GM18507 (cell line): ENCODE measurements around the gene SMC1B.
"Not testable (repeated sequence)": the region's sequence is repeated elsewhere in the genome, so short reads cannot be mapped to it uniquely, and the experiment has no call there.

ENCODE experiments used
- DNase-seq: peaks from one replicate; pipeline ENCODE4 v3.0.0; 2011; ENCODE audit warnings: low read depth; ENCODE audit not compliant: insufficient read length; ENCODE audit errors: extremely low spot score
- FAIRE-seq: peaks from 2 replicates; lab custom pipeline; 2011; peaks lifted over from hg19 to GRCh38; lab: Jason Lieb, UNC

The SMC1B gene

GRCh38 chr22:45445031-45445710, 31.8 kb upstream of the SMC1B start:
- FAIRE-seq (no peak), DNase-seq (no peak)

DNA sequence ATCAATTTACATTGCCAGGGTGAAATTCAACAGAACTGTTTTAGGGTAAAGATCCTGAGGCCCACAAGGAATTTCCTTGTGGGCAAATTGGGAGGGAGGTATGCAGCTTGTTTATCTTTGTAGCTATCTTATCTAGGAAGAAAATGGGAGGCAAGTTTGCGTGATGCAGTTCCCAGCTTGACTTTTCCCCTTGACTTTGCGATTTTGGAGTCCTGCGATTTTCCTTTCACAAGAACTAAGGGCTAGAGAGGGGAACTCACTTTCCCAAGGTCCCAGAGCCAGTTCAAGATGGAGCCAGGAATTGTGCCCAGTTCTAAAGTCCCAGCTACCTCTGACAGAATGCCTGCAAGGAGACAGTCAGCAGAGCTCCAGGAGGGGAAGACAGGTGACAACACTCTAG, 30.8 kb upstream of the SMC1B start:
- FAIRE-seq (no peak), DNase-seq (no peak)

DNA sequence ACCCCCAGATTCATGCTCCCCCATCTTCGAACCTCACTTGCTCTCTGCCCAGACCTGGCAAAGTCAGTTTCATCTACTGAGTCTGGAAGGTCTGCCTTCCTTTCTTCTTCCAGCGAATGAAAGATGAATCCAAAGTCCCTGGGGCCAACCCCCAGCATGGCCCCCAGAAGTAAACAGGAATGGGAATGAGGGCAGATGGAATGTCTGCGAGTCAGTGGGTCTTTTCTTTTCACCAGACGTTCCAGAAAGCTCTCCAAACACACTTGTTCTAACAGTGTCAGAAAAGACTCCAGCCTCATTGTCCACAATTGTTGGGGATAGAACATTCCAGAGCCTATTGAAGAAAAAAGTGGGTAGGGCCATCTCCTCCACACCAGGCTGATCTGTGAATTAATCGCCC, 28.7 kb upstream of the SMC1B start:
- no peak for FAIRE-seq

DNA sequence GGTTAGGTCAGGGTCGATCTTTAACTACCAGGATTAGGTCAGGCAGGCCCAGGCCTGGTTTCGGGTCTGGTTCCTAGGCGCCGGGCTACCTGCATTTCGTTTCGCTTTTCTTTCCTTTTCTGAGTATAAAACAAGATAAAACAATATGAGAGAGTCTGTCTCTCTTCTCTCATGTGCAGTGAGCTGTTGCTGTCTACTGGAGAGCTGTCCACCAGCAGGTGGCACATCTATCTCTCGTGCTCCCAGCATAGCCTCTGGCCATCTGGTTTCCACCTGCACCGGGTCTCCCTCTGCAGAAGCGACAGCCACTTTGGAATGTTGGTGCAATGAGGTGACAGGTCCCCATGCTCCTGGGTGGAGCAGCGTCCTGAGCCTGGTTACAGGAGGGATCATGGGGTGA, 27.7 kb upstream of the SMC1B start:
- FAIRE-seq = no peak

More for the DNA sequence above, 28.7 kb upstream of the SMC1B start:
- no peak for DNase-seq

GRCh38 chr22:45440688-45441087, 27.3 kb upstream of the SMC1B start:
- FAIRE-seq, DNase-seq: not testable (repeated sequence)

More for the DNA sequence above, 27.7 kb upstream of the SMC1B start:
- DNase-seq = no peak

DNA sequence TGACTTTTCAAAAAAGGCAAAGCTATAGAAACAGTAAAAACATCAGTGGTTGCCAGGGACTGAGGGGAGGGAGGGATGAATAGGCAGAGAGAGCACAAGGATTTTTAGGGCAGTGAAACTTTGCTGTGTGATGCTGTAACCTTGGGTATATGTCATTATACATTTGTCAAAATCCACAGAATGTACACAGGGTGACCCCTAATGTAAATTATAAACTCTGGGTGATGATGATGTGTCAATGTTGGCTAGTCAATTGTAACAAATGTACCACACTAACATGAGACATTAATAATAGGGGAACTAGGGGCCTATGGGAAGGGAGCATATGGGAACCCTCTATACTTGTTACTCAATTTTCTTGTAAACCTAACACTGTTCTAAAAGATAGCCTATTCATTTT, 24.9 kb upstream of the SMC1B start:
- FAIRE-seq = no peak
- DNase-seq = no peak

- not testable (repeated sequence) for FAIRE-seq, DNase-seq
These were observed 23.6 kb upstream of the SMC1B start for GRCh38 chr22:45436871-45437517.

DNA sequence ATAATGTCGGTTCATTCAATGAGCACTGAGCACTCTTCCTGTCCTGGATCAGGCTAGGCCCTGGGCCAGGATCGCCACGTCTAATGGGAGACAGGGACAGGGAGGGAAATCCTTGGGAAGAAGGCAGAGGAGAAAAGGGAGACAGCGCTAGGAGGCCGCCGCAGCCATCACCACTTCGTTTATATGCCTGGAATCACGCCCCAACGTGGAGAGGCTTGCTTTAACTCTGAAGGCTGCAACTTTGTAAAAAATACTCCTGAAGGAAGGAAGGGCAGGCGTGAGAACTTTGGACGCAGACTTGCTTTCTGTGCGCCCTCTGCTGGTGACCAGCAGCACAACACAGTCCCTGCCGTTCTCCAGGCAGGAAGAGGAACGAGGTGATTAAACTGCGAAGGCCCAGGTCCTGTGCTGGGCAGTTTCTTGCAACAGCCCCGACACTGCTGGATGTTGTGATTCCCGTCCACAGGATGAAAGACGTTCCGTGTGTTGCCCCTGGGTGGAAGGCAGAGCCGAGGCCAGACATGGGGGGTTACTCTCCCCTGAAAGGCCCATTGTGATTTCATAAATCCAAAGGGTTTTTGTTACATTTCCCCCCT, 22.2 kb upstream of the SMC1B start:
- DNase-seq (peak; percentile 44), FAIRE-seq (peak; percentile 96)

GRCh38 chr22:45434981-45435380, 21.6 kb upstream of the SMC1B start:
- no peak for FAIRE-seq

GRCh38 chr22:45430871-45431270, 17.5 kb upstream of the SMC1B start:
- no peak for DNase-seq
- FAIRE-seq = no peak

More at GRCh38 chr22:45434981-45435380, 21.6 kb upstream of the SMC1B start:
- no peak for DNase-seq

DNA sequence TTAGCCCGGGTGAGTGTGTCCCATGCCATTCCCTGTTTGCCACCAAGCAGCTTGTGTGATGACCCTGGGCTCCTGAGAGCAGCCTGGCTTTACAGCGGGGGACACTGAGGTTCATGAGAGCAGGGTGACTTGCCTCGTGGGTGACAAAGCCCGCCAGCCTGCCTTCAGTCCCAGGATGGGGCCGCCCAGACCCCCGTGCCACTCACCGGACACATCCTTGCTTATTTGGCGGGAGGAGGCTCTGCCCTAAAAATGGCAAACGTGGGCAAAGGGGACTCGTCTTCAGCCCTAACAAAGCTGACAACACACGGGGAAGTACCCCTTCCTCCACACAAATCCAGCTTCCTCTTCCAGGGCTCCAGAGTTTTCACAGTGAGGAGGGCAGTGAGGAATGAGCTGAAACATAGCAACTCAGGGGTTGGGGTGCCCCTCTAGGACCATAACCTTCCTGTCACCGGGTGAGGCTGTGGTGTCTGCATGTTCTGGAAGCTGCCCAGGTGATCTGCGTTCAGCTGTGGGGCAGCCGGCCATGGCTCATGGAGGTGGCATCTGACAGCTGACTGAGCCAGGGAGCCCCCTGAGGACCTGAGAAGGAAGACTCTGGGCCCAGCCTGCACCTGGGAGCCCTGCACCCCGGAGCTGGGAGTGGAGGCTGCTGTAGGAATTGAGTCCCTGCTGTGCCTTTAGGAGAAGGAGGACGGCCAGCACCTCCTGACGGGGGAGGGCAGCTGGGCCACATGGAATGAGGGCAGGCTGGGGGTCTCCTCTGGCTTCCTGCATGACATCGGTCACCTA, 16.8 kb upstream of the SMC1B start:
- FAIRE-seq = no peak
- no peak for DNase-seq

DNA sequence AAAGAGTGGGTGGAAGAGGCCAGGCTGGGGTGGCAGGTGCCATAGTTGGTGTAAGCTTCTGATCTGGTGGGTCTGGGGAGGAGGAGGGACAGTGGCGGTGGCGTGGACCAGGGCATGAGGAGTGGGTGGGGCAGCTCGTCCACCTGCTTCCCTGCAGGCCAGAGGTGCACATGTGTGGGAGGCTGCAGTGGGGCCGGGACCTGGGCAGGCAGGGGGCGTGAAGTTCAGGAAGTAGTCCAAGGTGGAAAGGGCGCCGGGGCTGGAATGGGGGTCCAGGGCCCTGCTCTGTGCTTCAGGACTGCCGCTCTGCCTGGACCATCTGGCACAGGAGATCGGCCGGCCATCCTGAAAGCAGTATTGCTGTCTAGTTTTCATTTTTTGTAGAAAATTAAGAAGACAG, 16.0 kb upstream of the SMC1B start:
- DNase-seq (no peak), FAIRE-seq (no peak)

GRCh38 chr22:45428391-45429385, 15.3 kb upstream of the SMC1B start:
- no peak for FAIRE-seq
- DNase-seq = no peak

DNA sequence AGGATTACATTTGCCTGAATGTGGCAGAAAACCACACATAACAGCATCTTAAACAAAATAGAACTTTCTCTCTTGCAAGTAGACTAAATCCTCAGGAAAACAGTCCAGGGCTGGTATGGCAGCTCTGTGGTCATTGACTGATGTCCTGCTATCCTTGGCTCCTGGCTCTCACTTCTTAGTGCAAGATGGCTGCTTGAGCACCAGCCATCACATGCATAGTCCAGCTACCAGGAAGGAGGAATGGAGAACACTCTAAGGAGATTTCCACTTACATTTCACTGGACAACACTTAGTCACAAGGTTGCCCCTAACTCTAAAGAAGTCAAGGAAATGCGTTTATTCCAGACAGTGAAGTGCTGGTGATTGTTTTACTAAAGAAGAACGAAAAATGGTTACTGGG, 13.7 kb upstream of the SMC1B start:
- FAIRE-seq (no peak), DNase-seq (no peak)

- DNase-seq (no peak), FAIRE-seq (no peak)
These were observed 13.0 kb upstream of the SMC1B start for GRCh38 chr22:45426387-45426786.

DNA sequence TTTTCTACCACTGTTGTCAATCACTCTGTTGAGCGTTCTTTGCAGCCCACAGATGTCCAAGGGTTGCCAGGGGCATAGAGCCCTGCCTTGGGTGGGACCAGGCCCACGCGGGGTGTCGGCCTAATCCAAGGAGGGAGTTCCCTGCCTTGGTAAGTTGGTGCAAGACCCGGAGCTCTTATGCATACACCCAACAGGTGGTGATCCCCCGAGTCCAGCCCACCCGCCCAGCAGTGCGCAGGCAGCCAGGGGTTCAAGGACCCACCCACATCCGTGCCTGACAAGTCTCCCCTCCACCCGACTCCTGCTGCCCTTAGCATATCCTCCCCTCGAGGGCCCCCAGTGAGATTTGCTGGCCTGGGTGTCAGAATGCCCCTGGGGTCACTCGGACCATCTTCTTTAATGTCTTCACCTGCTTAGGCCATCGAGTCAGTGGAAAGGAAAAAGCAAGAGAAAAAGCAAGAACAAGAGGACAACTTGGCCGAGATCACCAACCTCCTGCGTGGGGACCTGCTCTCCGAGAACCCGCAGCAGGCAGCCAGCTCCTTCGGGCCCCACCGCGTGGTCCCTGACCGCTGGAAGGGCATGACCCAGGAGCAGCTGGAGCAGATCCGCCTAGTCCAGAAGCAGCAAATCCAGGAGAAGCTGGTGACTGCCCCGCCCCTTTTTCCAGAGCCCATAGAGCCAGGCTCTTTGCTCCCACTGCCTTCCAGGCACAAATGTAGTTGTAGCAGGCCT, 12.3 kb upstream of the SMC1B start:
- DNase-seq = no peak
- no peak for FAIRE-seq

DNA sequence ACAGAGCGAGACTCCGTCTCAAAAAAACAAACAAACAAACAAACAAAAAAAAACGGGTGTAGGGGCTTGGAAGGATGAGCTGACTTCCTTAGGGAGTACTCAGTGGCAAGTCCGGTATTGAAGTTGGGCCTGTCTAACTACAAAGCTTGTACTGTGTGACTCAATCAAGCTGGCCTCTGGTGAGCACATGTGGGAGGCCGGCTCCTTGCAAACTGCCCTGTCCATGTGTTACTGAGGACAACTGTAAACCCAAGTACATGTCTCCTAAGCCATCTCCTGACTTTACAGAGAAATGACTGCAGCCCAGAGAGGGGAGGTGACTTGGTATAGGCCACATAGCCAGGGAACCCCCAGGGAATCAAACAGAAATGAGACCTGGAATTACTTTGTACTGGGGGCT, 11.7 kb upstream of the SMC1B start:
- FAIRE-seq (no peak), DNase-seq (no peak)

- DNase-seq (no peak), FAIRE-seq (no peak)
These were observed 10.9 kb upstream of the SMC1B start for GRCh38 chr22:45424241-45424731.
